Sciatic nerve (tissue), 2 donors: ENCODE data around the gene VAV1. TPM values are rescaled to one million over a fixed set of nuclear protein-coding genes. Genes with fewer than 3 reads are reported as not detected.

Source experiments
- ATAC-seq: fragments of 200-7000 bp; cut with Tn5 transposase; one replicate; pipeline ENCODE4 v1.9.1; 2020; ENCODE audit warnings: mild to moderate bottlenecking, moderate library complexity
- DNase-seq: peaks from one replicate; pipeline ENCODE4 v3.0.0-alpha.2; 2020; ENCODE audit warnings: low spot score
- intact Hi-C: fragments of 100-400 bp; cut with DNase I; formaldehyde crosslinking; loops from one replicate; pipeline ENCODE4 v1.14.2; 2022
- total RNA-seq: library from RNA; stranded (reverse); fragmentation: NEBNext Ultra II Directional; extraction: Animal tissue kit (Norgen Biotek cat#: 25700); gene quantifications from one replicate; pipeline ENCODE4 v1.2.1, GENCODE V29; 2021
- donor health status: DM: no; HTN: no; CAD: no.
- donor health status: DM: no; HTN: no; CAD: no.

Gene VAV1, protein sequence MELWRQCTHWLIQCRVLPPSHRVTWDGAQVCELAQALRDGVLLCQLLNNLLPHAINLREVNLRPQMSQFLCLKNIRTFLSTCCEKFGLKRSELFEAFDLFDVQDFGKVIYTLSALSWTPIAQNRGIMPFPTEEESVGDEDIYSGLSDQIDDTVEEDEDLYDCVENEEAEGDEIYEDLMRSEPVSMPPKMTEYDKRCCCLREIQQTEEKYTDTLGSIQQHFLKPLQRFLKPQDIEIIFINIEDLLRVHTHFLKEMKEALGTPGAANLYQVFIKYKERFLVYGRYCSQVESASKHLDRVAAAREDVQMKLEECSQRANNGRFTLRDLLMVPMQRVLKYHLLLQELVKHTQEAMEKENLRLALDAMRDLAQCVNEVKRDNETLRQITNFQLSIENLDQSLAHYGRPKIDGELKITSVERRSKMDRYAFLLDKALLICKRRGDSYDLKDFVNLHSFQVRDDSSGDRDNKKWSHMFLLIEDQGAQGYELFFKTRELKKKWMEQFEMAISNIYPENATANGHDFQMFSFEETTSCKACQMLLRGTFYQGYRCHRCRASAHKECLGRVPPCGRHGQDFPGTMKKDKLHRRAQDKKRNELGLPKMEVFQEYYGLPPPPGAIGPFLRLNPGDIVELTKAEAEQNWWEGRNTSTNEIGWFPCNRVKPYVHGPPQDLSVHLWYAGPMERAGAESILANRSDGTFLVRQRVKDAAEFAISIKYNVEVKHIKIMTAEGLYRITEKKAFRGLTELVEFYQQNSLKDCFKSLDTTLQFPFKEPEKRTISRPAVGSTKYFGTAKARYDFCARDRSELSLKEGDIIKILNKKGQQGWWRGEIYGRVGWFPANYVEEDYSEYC
- total RNA-seq = 12.7 TPM

DNA sequence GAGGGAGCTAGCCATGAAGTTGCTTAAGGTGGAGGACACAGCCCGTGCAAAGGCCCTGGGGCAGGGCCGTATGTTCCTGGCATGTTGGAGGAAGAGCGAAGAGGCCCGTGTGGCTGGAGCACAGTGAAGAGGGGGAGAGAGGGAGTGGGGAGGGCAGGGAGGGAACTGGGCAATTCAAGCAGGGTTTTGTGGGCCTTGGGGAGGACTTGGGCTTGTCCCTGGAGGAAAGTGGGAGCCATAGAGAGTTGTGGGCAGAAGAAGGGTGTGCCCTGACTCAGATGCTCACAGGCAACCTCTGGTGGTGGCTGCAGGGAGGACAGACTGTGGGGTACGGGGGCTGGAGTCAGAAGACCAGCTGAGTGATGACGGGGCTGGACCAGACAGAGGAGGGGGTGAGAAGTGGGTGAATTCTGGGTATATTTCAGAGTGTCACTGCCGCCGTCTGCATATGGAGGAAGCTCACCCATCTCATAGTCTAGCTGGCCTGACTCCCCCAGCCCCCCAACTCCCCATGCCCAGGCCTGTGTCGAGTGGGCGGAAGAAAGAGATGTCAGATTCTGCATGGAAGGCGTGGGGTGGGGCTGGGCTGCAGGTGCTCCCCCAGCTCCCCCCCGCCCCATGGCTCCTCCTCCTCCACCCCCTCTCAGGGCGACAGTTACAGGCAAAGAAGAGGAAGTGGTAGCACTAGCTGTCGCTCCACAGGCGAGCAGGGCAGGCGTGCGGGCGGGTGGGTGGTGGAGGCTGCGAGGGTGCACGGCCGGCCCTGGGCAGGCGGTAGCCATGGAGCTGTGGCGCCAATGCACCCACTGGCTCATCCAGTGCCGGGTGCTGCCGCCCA is at the start of gene VAV1:
Gene VAV1, plus strand, starts transcription at position 681 of the 838 bp plus-strand sequence. Its CDS starts 100 bp downstream, at position 781.
- peak; percentile 76 for ATAC-seq
- DNase-seq = peak; percentile 70
- intact Hi-C loops = no loop called here

DNA sequence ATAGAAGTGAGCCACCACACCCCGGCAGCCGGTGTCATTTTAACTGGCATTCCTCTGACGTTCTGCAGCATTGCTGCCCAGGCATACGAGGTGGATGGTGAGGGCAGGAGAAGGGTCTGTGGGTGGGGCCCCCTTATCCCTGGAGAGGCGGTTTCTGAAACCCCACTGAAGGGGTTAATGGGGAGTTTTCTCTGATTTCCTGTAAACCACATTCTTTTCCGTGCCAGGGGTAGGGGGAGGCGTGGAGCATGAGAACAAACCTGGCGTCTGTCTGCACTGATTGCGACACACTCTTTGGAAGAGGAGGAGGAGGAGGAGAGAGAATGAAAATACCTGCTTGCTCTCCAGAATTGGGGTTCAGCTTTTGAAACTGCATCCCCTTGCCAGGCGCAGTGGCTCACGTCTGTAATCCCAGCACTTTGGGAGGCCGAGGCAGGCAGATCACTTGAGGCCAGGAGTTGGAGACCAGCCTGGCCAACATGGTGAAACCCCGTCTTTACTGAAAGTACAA is 49.3 kb upstream of the VAV1 start:
- intact Hi-C loops = no loop called here
- ATAC-seq (peak; percentile 72), DNase-seq (no peak)

DNA sequence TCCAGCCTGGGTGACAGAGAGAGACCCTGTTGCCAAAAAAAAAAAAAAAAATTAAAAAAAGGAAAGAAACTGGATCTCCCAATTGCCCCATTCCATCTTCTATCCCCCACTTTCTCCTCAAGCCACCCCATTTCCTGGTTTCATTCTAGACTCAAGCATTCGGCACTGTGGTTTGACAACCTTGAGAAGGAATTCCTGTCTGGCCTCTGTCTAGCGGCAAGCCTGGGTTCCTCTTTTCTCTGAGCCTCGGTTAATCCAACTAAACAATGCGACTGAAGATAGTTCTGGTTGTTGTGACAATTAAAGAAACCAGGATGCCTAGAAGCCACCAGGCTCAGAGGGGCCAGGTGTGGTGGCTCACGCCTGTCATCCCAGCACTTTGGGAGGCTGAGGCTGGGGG is 48.8 kb upstream of the VAV1 start:
- intact Hi-C loops = no loop called here
- DNase-seq = no peak

DNA sequence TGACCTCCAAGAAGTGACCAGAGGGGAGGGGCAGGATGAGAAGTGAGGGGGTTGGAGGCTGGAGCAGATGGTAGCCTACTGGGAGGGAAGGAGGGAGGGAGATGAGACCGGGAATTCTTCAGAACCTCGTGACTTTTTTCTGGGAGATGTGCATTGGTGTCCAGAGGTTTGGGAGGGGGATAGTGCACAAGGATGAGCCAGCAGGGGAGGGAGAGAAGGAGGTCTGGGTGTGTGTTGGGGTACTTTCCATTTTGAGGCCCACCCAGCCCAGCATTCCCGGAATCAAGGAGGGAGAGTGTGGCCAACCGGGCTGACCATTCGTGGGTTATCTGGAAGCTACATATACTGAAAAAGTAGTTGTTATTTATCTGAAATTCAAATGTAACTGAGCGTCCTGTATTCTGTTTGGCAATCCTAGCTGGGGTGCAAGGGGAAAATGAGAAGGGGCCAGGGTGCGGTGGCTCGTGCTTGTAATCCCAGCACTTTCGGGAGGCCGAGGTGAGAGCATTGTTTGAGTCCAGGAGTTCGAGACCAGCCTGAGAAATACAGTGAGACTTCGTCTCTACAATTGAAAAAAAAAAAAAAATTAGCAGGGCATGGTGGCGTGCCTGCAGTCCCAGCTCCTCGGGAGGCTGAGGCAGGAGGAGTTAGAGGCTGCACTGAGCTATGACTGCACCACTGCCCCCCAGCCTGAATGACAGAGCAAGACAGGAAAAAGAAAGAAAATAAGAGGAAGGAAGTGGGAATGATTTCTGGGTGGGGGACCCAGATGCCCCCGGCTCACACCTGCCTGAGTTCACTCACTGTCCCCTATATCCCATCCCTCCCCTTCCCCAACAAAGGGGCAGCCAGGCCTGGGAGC is 47.6 kb upstream of the VAV1 start:
- no peak for DNase-seq
- intact Hi-C loops = no loop called here
- no peak for ATAC-seq

More for the DNA sequence above, 48.8 kb upstream of the VAV1 start:
- no peak for ATAC-seq

DNA sequence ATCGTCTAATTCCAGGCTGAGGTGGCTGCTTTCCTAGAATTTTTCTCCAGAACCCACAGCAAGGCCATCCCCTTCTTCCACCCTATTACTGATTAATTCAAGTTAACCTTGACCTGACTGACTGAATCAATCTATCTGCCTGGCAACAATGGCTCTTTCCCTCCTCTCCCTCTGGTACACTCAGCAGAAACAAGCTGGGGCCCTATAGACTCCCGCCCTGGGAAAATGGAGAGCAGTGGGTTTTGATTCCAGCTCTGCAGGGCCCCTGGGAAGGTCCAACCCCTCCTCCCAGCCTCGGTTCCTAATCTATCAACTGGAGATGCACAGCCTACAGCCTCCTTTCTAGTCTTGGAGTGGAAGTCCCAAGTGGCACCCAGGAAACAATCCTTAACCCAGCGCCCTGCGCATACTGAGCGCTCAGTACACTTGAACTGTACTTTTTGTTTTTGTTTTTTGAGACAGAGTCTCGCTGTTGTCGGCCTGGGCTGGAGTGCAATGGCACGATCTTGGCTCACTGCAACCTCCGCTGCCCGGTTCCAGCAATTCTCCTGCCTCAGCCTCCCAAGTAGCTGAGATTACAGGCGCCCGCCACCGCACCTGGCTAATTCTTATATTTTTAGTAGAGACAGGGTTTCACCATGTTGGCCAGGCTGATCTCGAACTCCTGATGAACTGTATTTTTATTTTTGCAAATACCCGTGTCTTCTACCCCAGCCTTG is 46.8 kb upstream of the VAV1 start:
- intact Hi-C loops = no loop called here
- ATAC-seq = no peak
- DNase-seq = no peak

DNA sequence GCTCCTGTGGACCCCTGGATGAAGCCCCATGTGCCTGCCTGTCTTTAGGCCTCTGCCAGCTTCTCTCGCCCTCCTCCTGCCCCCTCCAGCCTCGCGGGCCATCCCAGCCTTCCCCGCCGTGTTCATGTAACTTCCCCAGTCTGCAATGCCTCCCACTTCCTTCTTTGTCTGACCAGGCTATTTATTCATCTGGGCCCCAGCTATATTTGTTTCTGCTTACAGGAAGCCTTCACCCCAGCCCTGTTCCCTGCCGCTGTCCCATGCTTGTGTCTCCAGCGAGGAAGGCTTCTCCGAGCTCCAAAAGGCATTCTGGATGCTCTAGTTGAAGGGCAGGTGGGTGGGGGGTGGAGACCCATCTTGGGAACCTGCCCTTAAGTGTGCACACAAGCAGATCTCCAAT is 44.2 kb upstream of the VAV1 start:
- DNase-seq (no peak), ATAC-seq (no peak)
- intact Hi-C loops = no loop called here

DNA sequence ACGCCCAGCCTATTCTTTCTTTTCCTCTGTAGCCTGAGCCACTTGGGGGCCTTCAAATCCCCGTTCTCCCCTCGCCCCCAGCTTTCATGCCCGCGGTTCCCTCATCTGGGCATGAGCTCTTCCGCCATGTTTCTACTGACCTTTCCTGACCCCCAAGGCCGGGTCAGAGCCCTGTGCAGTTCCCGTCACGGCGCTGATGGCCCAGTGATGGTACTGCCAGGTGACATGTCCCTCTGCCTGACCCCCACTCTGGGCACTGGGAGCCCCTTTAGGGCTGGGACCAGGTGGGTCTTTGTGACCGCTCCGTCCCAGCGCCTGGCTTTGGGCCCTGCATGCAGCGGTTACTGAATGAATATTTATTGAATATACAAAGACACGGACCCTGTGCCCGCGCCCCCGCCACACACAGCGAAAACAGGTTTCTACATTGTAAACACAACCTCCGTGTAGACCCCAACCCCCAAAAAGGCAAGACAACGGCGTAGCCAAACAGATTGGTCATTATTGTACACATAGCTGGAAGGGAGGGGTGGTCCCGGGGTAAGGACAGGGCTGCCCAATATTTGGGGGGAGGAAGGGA is 42.8 kb upstream of the VAV1 start:
- no peak for DNase-seq
- intact Hi-C loops = no loop called here
- ATAC-seq = no peak

DNA sequence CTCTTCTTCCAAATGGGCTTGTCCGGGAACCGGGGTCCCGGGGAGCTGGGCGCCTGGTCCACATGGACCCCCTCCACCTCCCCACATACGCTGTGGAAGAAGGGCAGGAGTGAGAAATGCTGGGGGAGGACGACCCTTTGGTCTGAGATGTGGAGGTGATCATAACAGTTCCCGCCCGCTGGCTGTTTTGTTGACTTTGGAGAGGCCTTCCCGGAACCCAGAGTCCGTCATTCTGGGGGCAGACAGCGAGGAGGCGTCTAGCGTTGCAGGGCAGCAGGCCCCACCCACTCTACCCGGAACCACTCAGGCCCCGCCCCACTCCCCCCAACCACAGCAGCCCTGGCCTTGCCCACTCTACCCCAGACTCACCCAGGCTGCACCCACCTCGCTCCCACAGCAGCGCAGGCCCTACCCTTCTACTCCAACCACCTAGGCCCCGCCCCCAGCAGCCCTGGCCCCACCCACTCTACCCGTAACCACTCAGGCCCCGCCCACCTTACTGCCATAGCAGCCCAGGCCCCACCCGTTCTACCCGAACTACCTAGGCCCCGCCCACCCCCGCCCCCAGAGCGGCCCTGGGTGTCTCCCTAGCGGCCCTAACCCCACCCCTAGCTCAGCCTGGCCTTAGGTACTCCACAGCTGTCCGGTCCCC is 42.2 kb upstream of the VAV1 start:
- ATAC-seq (peak; percentile 90), DNase-seq (peak; percentile 93)
- intact Hi-C loops = no loop called here

DNA sequence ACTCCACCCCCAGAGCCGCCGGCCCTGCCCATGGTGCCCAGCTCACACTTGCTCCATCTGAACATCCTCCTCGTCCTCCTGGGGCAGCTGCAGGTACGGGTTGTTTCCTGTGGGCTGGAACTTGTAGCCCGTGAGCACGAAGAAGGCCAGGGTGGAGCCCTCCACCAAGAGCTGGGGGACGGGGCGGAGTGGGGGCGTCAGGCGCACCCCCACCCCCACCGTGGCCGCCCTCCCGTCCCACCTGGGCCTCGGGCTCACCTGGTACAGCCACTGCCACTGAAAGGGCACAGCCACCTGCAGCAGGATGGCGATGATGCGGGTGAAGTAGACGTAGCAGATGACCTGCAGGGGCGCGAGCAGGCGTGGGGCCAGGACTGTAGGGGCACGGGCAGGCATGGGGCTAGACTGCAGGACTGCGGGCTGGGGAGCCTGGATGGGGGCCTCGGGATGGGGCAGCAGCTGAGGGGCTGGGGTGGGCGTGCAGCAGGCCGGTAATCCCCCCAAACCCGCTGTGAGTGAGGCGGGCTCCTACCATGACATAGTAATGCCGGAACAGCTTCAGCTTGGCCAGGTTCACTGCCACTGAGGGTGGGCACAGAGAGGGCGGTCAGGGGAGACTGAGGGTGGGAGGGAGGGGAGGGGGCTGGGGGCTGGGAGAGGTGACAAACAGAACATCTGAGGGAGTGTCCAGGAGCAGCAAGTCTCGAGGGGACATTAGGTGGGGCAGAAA is 41.4 kb upstream of the VAV1 start:
- ATAC-seq (no peak), DNase-seq (no peak)
- intact Hi-C loops = no loop called here

DNA sequence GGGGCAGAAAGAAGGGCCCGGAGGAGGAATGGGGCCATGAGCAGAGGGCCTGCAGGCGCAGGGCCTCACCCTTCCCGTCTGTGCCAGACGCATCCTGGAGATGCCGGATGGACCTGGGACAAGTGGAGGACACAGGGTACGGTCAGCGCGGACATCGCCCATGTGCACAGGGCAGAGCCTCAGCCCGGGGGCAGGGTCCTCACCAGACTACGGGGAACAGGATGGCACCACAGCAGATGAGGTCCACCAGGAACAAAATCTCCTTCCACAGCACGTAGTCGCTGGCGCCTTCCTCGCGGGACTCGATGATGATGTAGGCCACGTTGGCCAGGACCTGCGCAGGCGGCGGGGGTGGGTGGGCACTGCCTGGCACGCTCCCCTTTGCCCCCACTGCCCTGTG is 40.7 kb upstream of the VAV1 start:
- ATAC-seq (no peak), DNase-seq (no peak)
- intact Hi-C loops = no loop called here

DNA sequence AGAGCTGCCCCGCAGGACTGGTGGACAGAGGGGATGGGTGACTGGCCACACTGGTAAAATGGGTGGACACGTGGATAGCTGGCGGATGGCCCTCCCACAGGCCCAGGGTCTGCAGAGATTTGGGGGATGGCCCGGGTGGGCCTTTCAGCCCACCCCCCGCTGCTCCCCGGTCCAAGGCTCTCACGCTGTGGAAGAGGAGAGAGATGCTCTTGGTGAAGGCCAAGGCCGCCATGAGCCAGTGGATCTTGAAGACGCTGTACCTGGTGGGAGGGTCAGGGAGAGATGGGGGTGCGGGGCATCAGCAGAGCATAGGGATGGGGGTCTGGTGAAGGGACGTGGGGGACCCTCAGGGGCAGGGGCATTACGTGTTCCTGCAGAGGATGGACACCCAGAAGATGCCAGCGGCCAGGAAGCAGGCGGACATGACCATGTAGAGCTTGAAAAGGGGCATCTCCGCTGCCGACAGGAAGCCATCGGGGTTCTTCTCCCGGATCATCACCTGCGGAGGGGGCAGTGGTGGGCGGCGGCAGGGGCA is 39.6 kb upstream of the VAV1 start:
- intact Hi-C loops = no loop called here
- DNase-seq (no peak), ATAC-seq (no peak)

DNA sequence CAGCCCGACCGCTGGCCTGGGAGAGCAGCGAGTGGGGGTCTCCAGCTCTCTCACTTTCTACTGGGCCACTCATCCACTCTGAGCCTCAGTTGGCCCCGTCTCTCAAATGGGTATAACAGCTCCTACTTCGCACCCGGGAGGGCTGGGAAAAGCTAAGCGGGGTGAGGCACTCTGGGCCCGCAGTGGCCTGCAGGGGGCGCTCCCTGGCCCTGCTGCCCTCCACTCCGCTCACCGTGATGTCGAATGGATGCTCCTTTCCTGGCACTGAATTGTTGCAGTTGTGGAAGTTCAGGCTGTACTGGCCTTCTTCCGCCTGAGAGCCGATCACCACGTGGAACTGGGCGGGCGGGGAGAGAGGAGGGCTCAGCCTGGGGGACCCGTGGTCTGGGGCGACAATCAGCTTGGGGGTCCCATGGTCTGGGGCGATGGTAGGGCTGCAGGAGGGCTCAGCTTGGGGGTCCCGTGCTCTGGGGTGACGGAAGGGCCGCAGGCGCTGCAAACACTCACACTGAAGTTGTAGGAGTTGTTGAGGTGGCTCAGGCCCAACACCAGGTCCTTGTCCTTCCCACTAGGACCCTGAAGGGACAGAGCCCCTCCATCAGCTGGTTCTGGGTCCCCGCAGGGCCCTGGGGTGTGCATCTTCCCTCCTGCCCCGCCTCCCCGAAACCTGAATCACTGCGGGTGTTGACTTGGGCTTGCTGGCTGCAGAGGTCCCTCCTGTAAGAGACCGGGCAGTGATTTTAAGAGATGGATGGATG is 39.0 kb upstream of the VAV1 start:
- DNase-seq = no peak
- ATAC-seq = no peak
- intact Hi-C loops = no loop called here

DNA sequence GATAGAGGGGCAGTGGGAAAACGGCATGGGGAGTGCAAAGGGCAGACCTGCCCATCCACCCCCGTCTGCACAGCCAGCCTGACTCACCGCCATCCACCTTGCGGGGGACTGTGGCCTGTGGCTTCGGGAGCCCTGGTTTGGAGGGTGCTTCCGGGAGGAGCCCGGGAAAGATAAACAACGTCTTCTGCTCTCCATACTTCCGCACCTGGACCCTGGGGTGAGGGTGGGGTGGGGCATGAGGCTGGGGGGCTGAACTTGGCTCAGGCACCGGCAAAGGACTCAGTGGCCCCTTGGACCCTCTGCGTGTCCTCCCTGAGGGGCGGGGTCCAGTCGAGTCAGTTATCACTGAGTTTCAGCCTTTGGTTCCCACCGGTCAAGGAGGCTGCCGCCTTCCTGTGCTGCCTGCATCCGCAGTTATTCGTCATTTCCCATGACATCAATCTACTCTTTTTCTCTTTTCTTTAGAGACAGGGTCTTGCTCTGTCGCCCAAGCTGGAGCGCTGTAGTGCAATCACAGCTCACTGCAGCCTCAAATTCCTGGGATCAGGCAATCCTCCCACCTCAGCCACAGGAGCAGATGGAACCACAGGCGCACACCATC is 38.3 kb upstream of the VAV1 start:
- ATAC-seq (no peak), DNase-seq (no peak)
- intact Hi-C loops = no loop called here

DNA sequence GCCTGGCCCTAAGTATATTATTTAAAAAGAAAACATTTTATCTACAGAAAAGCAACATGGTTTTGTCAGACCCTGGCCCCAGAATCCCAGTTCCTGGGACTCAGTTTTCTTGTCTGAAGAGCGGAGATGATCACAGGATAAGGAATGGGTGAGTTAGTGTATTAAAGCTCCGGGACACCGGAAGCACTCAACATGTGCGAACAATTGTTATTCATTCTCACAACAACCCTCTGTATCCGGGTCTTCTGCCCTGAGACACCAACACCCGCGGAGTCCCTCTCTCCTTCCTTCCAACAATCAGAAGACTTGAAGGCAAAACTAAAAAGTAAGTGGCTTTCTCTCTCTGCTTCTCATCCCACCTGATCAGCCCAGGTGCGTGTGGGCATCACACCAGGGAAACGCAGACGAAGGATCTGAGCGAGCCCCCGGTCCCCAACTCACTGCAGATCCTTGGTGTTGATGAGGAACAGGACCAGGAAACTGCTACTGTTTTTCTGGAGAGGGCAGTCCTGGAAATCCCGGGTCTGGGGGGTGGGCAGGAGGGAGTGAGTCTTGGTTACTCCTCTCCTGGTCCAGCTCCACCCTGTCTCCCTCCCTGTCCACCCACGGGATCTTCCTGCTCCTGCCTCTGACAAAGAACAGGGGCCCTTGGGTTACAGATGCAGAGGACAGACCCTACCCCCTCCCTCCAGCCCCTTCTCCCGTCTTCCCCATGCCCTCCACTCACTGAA is 37.2 kb upstream of the VAV1 start:
- ATAC-seq (no peak), DNase-seq (no peak)
- intact Hi-C loops = no loop called here
